ENCODE results near the gene KHDC3L.
"Not testable (repeated sequence)": the region's sequence is repeated elsewhere in the genome, so short reads cannot be mapped to it uniquely, and the experiment has no call there.

Gene KHDC3L

GRCh38 chr6:73392188-73392587 lies 29.7 kb downstream of the KHDC3L start:
- H3K27ac ChIP-seq (ENCODE audit: low read depth, low read length); H3K27me3 ChIP-seq (ENCODE audit: insufficient read depth, low read length); H3K9ac ChIP-seq (ENCODE audit: low read depth, low read length); H3K4me3 ChIP-seq (ENCODE audit: low read length); H3K9me3 ChIP-seq (ENCODE audit: insufficient read depth, low read depth, low read length); H3K36me3 ChIP-seq (ENCODE audit: insufficient read depth, low read length): not testable (repeated sequence)
- WGBS = 89% methylated on average over 3 of the region's 4 CpGs
- H3K4me1 ChIP-seq (ENCODE audit: insufficient read depth, low read length) = peaks cover 14% of the 10 kb centered on the region

GRCh38 chr6:73393278-73393677 lies 30.8 kb downstream of the KHDC3L start:
- H3K27me3 ChIP-seq (ENCODE audit: insufficient read depth, low read length) = no peaks in the 10 kb centered on the region
- WGBS = 98% methylated on average over 3 of the region's 3 CpGs
- H3K27ac ChIP-seq (ENCODE audit: low read depth, low read length) = no peak overlapping the region
- no peaks in the 10 kb centered on the region for H3K9me3 ChIP-seq (ENCODE audit: insufficient read depth, low read depth, low read length)
- peaks cover 11% of the 10 kb centered on the region for H3K4me1 ChIP-seq (ENCODE audit: insufficient read depth, low read length)
- no peak overlapping the region for H3K4me3 ChIP-seq (ENCODE audit: low read length)
- no peak overlapping the region for H3K9ac ChIP-seq (ENCODE audit: low read depth, low read length)
- H3K36me3 ChIP-seq (ENCODE audit: insufficient read depth, low read length) = no peaks in the 10 kb centered on the region

- WGBS = 97% methylated on average over 52 of the region's 54 CpGs
- Histone ChIP-seq H3K27me3 (ENCODE audit: insufficient read depth, low read length) (no peaks in the 10 kb centered on the region), H3K27ac (ENCODE audit: low read depth, low read length) (no peak within 1 kb of the TSS), H3K9me3 (ENCODE audit: insufficient read depth, low read depth, low read length) (no peaks in the 10 kb centered on the region), H3K9ac (ENCODE audit: low read depth, low read length) (no peak within 1 kb of the TSS), H3K4me1 (ENCODE audit: insufficient read depth, low read length) (peaks cover 6% of the 10 kb centered on the region; the same call in 1 of the 2 replicates), H3K36me3 (ENCODE audit: insufficient read depth, low read length) (no peaks in the 10 kb centered on the region), H3K4me3 (ENCODE audit: low read length) (no peak within 1 kb of the TSS)
These were observed 32.3 kb downstream of the KHDC3L start, which contains the start of gene DDX43 for GRCh38 chr6:73394577-73395354. Gene DDX43, plus strand, starts transcription at chr6:73394828. Its CDS starts 78 bp downstream, at chr6:73394906.

- 94% methylated on average over 10 of the region's 10 CpGs for WGBS
These were observed 33.4 kb downstream of the KHDC3L start for GRCh38 chr6:73395875-73396274.

GRCh38 chr6:73400656-73401055 lies 38.2 kb downstream of the KHDC3L start:
- Histone ChIP-seq H3K9ac (ENCODE audit: low read depth, low read length) (no peak overlapping the region), H3K4me3 (ENCODE audit: low read length) (no peak overlapping the region), H3K27me3 (ENCODE audit: insufficient read depth, low read length) (no peaks in the 10 kb centered on the region), H3K9me3 (ENCODE audit: insufficient read depth, low read depth, low read length) (no peaks in the 10 kb centered on the region), H3K27ac (ENCODE audit: low read depth, low read length) (no peak overlapping the region), H3K4me1 (ENCODE audit: insufficient read depth, low read length) (no peaks in the 10 kb centered on the region), H3K36me3 (ENCODE audit: insufficient read depth, low read length) (no peaks in the 10 kb centered on the region)

More at GRCh38 chr6:73395875-73396274, 33.4 kb downstream of the KHDC3L start:
- Histone ChIP-seq H3K36me3 (ENCODE audit: insufficient read depth, low read length) (no peaks in the 10 kb centered on the region), H3K4me3 (ENCODE audit: low read length) (no peak overlapping the region), H3K9me3 (ENCODE audit: insufficient read depth, low read depth, low read length) (no peaks in the 10 kb centered on the region), H3K9ac (ENCODE audit: low read depth, low read length) (no peak overlapping the region), H3K27ac (ENCODE audit: low read depth, low read length) (no peak overlapping the region), H3K27me3 (ENCODE audit: insufficient read depth, low read length) (no peaks in the 10 kb centered on the region), H3K4me1 (ENCODE audit: insufficient read depth, low read length) (no peaks in the 10 kb centered on the region)

- Histone ChIP-seq H3K4me1 (ENCODE audit: insufficient read depth, low read length) (no peaks in the 10 kb centered on the region), H3K4me3 (ENCODE audit: low read length) (no peak overlapping the region), H3K27ac (ENCODE audit: low read depth, low read length) (no peak overlapping the region), H3K27me3 (ENCODE audit: insufficient read depth, low read length) (no peaks in the 10 kb centered on the region), H3K36me3 (ENCODE audit: insufficient read depth, low read length) (no peaks in the 10 kb centered on the region), H3K9ac (ENCODE audit: low read depth, low read length) (no peak overlapping the region), H3K9me3 (ENCODE audit: insufficient read depth, low read depth, low read length) (no peaks in the 10 kb centered on the region)
- 96% methylated on average over 1 of the region's 1 CpG for WGBS
These were observed 46.9 kb downstream of the KHDC3L start for GRCh38 chr6:73409395-73409794.

- no peak overlapping the region for H3K9ac ChIP-seq (ENCODE audit: low read depth, low read length)
- no peaks in the 10 kb centered on the region for H3K9me3 ChIP-seq (ENCODE audit: insufficient read depth, low read depth, low read length)
- H3K27me3 ChIP-seq (ENCODE audit: insufficient read depth, low read length) = no peaks in the 10 kb centered on the region
- no peak overlapping the region for H3K4me3 ChIP-seq (ENCODE audit: low read length)
- WGBS = 100% methylated on average over 3 of the region's 3 CpGs
- no peak overlapping the region for H3K27ac ChIP-seq (ENCODE audit: low read depth, low read length)
- H3K36me3 ChIP-seq (ENCODE audit: insufficient read depth, low read length) = no peaks in the 10 kb centered on the region
- no peaks in the 10 kb centered on the region for H3K4me1 ChIP-seq (ENCODE audit: insufficient read depth, low read length)
These were observed 50.6 kb downstream of the KHDC3L start for GRCh38 chr6:73413102-73413501.
